22Rv1 (cell line): ENCODE data around the gene CAMTA1.

Experiments
- H3K27ac ChIP-seq: fragments of 450-650 bp; 2 replicates; pipeline ENCODE4 v1.5.1; 2017
- ZFX ChIP-seq: fragments of 450-650 bp; IDR thresholded peaks from 2 replicates; pipeline ENCODE4 v1.6.1; 2017; ENCODE audit warnings: antibody characterized with exemption, borderline replicate concordance
- TF ChIP-seq, protein P1 (sequence below): fragments of 450-650 bp; IDR thresholded peaks from 2 replicates; pipeline ENCODE4 v1.5.1; 2017; ENCODE audit warnings: mild to moderate bottlenecking

The CAMTA1 gene

DNA sequence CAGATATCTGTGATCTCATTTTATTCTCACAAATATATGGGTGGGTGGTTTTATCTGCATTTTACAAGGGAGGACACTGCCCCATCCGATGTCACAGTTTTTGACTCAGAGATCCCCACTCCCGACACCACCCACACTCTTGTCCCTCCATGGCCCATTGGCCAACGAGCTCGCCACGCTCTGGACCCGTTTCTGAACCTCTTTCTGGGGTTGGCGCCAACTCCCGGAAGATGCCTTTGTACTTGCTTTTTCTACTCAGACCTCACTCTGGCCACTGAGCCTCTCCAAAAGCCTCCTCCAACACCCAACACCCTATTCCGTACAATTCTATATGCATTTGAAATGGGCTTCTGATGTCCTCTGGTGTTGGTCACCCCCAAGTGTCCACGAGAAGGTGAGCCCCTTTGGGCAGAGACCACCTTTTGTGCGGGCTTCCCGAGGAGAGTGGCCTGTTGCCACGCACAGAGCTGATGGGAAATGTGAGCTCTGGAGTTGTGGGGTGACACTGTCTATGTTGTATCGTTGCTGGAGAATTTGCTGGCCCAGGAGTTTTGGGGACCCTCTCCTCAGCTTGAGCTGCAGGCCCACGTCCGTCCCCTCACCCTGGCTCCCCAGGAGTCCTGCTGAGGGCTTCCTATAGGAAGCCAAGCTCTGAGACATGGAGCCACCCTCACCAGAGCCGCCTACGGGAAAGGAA, 618.9 kb downstream of the CAMTA1 start:
- no peak overlapping the region for H3K27ac ChIP-seq
- TF ChIP-seq, protein P1, sequence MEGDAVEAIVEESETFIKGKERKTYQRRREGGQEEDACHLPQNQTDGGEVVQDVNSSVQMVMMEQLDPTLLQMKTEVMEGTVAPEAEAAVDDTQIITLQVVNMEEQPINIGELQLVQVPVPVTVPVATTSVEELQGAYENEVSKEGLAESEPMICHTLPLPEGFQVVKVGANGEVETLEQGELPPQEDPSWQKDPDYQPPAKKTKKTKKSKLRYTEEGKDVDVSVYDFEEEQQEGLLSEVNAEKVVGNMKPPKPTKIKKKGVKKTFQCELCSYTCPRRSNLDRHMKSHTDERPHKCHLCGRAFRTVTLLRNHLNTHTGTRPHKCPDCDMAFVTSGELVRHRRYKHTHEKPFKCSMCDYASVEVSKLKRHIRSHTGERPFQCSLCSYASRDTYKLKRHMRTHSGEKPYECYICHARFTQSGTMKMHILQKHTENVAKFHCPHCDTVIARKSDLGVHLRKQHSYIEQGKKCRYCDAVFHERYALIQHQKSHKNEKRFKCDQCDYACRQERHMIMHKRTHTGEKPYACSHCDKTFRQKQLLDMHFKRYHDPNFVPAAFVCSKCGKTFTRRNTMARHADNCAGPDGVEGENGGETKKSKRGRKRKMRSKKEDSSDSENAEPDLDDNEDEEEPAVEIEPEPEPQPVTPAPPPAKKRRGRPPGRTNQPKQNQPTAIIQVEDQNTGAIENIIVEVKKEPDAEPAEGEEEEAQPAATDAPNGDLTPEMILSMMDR = no peak
- no peak for TF ChIP-seq ZFX

DNA sequence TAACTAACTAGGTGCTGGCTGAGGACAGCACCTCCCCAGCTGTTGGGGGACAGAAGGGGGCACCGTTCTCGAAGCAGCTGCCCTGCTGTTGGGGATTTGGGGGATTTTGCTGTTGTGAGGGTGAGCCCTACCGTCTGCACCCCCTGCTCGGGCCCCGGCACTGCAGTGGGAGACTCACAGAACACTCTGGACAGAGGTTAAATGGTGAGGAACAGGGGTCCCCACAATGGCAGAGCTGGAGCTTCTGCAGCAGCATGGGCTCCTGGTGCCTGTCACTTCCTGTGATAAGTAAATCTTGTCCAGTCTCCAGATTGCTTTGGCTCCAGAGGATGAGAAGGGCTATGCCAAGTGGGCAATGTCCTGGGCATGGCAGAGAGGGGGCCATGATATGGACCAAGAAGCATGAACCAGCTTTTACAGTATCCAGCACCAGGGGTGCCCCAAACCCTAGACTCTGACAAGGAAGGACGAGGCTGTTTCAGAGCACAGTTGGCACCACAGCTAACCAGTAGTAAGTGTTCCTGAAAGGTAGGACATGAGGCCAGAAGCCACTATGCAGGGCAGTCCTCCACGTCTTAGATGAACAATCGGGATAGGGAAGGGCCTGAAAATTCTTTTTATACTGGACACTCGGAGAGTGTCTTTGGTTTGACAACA, 620.7 kb downstream of the CAMTA1 start:
- TF ChIP-seq, protein P1 = no peak
- no peak overlapping the region for H3K27ac ChIP-seq

DNA sequence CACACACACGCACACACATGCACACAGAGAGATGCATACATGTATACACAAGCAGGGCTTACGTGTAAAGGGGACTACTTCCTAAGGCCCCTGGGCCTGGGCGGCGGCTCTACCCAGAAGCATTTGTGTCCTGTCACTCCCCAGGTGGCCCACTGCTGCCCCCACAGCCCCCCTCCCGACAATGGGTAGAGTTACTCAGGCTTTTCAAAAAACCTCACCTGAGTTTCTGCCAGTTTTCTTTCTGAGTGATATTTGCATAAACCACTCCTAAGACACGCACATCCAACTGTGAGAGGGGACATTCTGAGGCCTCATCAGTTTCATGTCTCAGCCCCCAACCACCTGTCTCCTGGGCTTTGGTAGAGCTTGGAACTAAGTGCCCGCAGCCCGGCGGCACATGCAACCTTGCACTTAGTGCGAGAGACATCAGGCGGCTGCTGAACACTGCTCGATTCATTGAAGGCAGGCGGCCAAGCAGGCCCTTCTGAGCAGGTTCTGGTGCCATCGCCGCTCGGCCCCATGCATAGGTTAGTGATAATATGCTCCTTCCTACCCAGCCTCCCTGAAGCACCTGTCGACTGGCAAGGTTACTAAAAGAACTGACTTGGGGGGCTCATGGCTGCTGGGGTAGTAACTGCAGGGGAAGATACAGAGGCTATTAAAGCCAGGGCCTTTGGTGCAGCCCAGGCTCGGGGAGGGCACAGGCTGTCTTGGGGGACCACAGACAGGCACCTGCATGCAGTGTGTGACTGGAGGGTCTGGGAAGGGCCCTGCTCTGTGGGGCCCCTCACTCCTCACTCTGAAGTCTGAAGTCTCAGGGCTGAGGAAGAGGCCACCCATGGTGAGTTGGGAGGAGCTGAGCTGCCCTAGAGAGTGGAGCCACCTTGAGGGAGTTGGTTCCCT, 621.6 kb downstream of the CAMTA1 start:
- TF ChIP-seq, protein P1 = no peak
- no peak overlapping the region for H3K27ac ChIP-seq

DNA sequence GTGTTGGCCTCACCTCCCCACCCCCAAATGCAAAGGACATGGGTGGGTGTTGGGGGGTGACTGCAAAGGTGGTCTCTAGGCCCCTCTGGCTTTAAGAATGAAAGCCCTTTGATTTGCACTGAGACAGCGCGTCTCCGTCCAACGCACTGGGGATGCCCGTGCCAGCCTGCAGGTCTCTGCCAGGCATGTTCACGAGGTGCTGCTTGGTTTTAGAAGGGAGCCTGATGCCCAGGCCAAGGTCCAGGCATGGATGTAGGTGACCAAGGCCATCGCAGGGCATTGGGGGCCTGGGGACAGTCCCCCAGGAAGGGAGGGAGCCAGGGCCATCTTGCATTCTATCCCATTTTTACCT, 622.3 kb downstream of the CAMTA1 start:
- TF ChIP-seq ZFX = no peak
- no peak overlapping the region for H3K27ac ChIP-seq

DNA sequence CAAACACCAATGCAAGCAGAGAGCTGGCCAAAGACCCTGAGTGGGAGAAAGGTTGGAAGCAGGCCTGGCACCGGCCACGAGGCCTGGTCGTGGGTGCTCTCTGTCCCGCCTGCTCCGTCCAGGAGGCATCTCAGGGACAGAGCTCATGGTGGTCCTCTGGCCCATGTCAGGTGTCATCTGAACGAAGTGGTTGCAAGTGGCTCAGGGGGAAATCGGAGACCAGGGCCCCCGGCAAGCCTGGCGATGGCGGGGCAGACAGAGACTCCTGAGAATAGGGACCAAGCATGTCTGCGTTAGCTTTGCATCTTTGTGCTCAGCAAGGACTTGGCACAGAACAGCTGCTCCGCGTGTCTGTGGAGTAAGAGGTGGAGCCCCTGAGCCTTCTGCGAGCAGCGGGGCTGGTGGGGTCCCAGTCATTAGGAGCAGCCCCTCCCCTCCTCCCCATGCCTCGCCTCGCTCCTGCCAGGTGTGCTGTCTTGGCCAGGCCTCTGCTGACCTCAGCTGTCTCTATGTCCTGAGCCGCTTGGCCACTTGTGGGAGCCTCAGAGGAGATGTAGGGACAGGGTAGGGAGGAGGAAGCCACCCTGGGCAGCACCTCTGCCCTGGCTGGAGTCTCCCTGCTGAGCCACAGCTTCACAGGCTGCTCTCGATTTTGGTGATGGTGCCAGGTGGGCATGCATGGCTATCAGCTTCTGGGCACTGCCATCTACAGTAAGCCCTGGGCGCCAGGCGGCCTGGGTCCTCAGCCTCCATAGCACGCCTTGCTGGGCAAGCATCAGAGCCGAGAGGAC, 622.9 kb downstream of the CAMTA1 start:
- H3K27ac ChIP-seq = no peak overlapping the region
- no peak for TF ChIP-seq ZFX
- TF ChIP-seq, protein P1 = no peak

DNA sequence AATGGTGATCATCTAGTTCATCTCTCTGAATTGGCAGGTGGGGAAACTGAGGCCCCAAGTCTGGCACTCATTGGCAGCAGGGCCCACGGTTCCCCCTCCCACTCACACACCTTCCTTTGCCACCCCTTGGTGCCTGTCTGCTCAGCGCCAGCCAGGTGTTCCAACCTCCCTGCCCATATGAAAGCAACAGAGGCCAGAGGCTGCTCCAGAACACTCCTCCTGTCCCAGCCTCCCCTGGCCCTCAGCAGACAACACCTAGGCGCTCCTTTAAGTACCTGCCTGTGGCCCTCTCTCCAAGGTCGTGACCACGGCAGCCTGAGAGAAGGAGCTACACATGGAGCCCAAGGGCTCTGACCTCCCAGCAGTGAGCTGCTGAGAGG, 623.5 kb downstream of the CAMTA1 start:
- H3K27ac ChIP-seq = no peak overlapping the region
- TF ChIP-seq ZFX = no peak
- TF ChIP-seq, protein P1 = no peak

DNA sequence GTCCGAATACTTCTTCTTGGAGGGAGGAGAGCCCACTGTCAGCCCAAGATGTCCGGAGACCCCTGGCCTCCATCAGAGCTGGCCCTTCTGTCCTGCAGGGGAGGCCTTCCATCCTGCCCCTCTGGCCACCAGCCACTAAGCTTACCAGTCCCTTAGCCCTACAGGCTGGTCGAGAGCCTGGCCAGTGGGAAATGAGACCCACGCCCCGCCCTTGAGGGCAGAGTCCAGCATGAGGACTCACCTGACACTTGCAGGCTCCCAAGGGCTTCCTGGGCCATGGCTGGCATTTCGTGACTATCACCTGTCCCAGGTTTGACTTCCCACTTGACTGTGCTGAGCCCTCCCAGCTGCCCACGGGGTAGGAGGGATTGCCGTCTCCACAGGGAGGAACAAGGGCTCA, 624.0 kb downstream of the CAMTA1 start:
- TF ChIP-seq, protein P1 = no peak
- TF ChIP-seq ZFX = no peak
- H3K27ac ChIP-seq = no peak overlapping the region
